ENCODE data around the gene RHOH.
"Not testable (repeated sequence)": the region's sequence is repeated elsewhere in the genome, so short reads cannot be mapped to it uniquely, and the experiment has no call there.

RHOH gene

DNA sequence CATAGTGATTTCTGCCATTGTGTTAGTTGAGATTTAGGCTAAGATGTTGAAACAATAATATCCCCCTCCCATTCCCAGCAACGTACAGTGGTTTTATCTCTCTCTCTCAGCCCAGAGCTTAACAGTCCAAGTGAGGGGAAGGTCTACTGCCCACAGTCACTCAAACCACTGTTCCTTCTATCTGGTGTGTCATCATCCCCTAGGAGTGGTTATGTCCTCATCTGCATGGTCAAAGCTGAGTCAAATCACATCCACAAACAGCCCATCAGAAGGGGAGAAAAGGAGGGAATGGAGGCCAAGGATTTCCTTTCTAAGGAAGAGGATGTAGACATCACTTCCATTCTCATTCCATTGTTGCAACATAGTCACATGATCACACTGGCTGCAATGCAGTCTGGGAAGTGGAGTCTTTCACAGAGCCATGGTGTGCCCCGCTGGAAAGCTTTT, 95.5 kb downstream of the RHOH start:
- no peaks in the 10 kb centered on the region for H4K20me1 ChIP-seq (ENCODE audit: insufficient read depth, low read length)
- H3K27me3 ChIP-seq (ENCODE audit: insufficient read depth, low read length) = no peaks in the 10 kb centered on the region
- no peak overlapping the region for H3K4me3 ChIP-seq (ENCODE audit: low read depth, low read length, poor library complexity, severe bottlenecking)
- 0 out of 2 replicates have a peak overlapping the region, but pooled peaks have one; percentile 18 for H2AFZ ChIP-seq (ENCODE audit: low read length)
- peak overlapping the region; percentile 21 for H3K27ac ChIP-seq (ENCODE audit: low read depth, low read length, poor library complexity, severe bottlenecking)
- H3K4me1 ChIP-seq (ENCODE audit: insufficient read depth, low read length, severe bottlenecking) = peaks cover 65% of the 10 kb centered on the region
- H3K36me3 ChIP-seq (ENCODE audit: insufficient read depth, low read length) = no peaks in the 10 kb centered on the region
- H3K9ac ChIP-seq (ENCODE audit: low read length) = no peak overlapping the region
- no peak overlapping the region for H3K4me2 ChIP-seq (ENCODE audit: low read length)
- H3K9me2 ChIP-seq (ENCODE audit: low read depth, low read length) = no peaks in the 10 kb centered on the region
- H3K79me2 ChIP-seq (ENCODE audit: insufficient read depth, low read length) = no peaks in the 10 kb centered on the region
- 0 out of 2 replicates have a peak, but pooled peaks cover 9% of the 10 kb centered on the region for H3F3A ChIP-seq (ENCODE audit: insufficient read depth, low read length)
- no peak for TF ChIP-seq EZH2 (IDR thresholded peaks at IDR 0.05; ENCODE audit: borderline replicate concordance, low read length)
- TF ChIP-seq, protein P1, sequence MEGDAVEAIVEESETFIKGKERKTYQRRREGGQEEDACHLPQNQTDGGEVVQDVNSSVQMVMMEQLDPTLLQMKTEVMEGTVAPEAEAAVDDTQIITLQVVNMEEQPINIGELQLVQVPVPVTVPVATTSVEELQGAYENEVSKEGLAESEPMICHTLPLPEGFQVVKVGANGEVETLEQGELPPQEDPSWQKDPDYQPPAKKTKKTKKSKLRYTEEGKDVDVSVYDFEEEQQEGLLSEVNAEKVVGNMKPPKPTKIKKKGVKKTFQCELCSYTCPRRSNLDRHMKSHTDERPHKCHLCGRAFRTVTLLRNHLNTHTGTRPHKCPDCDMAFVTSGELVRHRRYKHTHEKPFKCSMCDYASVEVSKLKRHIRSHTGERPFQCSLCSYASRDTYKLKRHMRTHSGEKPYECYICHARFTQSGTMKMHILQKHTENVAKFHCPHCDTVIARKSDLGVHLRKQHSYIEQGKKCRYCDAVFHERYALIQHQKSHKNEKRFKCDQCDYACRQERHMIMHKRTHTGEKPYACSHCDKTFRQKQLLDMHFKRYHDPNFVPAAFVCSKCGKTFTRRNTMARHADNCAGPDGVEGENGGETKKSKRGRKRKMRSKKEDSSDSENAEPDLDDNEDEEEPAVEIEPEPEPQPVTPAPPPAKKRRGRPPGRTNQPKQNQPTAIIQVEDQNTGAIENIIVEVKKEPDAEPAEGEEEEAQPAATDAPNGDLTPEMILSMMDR (IDR thresholded peaks at IDR 0.05; ENCODE audit: low read length) = no peak
- no peaks in the 10 kb centered on the region for H3K9me3 ChIP-seq (ENCODE audit: low read length)

DNA sequence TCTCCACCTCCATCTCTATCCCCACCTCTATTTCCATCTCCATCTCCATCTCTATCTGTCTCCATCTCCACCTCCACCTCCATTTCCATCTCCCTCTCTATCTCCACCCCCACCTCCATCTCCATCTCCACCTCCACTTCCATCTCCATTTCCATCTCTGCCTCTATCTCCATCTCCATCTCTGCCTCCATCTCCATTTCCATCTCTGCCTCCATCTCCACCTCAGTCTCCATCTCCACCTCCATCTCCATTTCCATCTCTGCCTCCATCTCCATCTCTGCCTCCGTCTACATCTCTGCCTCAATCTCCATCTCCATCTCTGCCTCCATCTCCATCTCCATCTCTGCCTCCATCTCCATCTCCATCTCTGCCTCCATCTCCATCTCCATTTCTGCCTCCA, 97.5 kb downstream of the RHOH start:
- Histone ChIP-seq H4K20me1 (ENCODE audit: insufficient read depth, low read length) (no peaks in the 10 kb centered on the region), H3K79me2 (ENCODE audit: insufficient read depth, low read length) (no peaks in the 10 kb centered on the region), H3F3A (ENCODE audit: insufficient read depth, low read length) (0 out of 2 replicates have a peak, but pooled peaks cover 9% of the 10 kb centered on the region), H3K4me2 (ENCODE audit: low read length) (no peak overlapping the region), H3K9me3 (ENCODE audit: low read length) (no peaks in the 10 kb centered on the region), H3K9ac (ENCODE audit: low read length) (no peak overlapping the region), H3K36me3 (ENCODE audit: insufficient read depth, low read length) (no peaks in the 10 kb centered on the region), H3K9me2 (ENCODE audit: low read depth, low read length) (no peaks in the 10 kb centered on the region), H3K4me1 (ENCODE audit: insufficient read depth, low read length, severe bottlenecking) (peaks cover 65% of the 10 kb centered on the region), H3K27ac (ENCODE audit: low read depth, low read length, poor library complexity, severe bottlenecking) (no peak overlapping the region), H2AFZ (ENCODE audit: low read length) (no peak overlapping the region), H3K4me3 (ENCODE audit: low read depth, low read length, poor library complexity, severe bottlenecking) (no peak overlapping the region), H3K27me3 (ENCODE audit: insufficient read depth, low read length) (no peaks in the 10 kb centered on the region)
- no peak for TF ChIP-seq EZH2 (IDR thresholded peaks at IDR 0.05; ENCODE audit: borderline replicate concordance, low read length)
- TF ChIP-seq, protein P1 (IDR thresholded peaks at IDR 0.05; ENCODE audit: low read length) = no peak

DNA sequence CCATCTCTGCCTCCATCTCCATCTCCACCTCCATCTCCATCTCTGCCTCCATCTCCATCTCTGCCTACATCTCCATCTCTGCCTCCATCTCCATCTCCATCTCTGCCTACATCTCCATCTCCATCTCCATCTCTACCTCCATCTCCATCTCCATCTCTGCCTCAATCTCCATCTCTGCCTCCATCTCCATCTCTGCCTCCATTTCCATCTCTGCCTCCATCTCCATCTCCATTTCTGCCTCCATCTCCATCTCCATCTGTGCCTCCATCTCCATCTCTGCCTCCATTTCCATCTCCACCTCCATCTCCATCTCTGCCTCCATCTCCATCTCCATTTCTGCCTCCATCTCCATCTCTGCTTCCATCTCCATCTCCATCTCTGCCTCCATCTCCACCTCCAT, 98.2 kb downstream of the RHOH start:
- not testable (repeated sequence) for H3K27ac ChIP-seq (ENCODE audit: low read depth, low read length, poor library complexity, severe bottlenecking); H3K79me2 ChIP-seq (ENCODE audit: insufficient read depth, low read length); H2AFZ ChIP-seq (ENCODE audit: low read length); H3K9me2 ChIP-seq (ENCODE audit: low read depth, low read length); H3K9me3 ChIP-seq (ENCODE audit: low read length); H4K20me1 ChIP-seq (ENCODE audit: insufficient read depth, low read length); H3K4me3 ChIP-seq (ENCODE audit: low read depth, low read length, poor library complexity, severe bottlenecking); H3K27me3 ChIP-seq (ENCODE audit: insufficient read depth, low read length); H3K9ac ChIP-seq (ENCODE audit: low read length); H3K4me2 ChIP-seq (ENCODE audit: low read length); H3F3A ChIP-seq (ENCODE audit: insufficient read depth, low read length); H3K36me3 ChIP-seq (ENCODE audit: insufficient read depth, low read length)
- peaks cover 65% of the 10 kb centered on the region for H3K4me1 ChIP-seq (ENCODE audit: insufficient read depth, low read length, severe bottlenecking)

DNA sequence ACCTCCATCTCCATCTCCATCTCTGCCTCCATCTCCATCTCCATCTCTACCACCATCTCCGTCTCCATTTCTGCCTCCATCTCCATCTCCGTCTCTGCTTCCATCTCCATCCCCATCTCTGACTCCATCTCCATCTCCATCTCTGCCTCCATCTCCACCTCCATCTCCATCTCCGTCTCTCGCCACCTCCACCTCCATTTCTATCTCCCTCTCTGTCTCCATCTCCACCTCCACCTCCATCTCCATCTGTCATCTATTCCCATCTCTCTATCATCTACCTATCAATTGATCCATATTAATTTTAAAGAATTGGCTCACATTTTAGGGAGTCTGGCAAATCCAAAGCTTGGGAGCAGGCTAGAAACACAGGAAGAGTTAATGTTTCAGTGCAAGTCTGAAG, 98.7 kb downstream of the RHOH start:
- Histone ChIP-seq H3K4me2 (ENCODE audit: low read length) (no peak overlapping the region), H3F3A (ENCODE audit: insufficient read depth, low read length) (0 out of 2 replicates have a peak, but pooled peaks cover 9% of the 10 kb centered on the region), H3K27me3 (ENCODE audit: insufficient read depth, low read length) (no peaks in the 10 kb centered on the region), H3K9me3 (ENCODE audit: low read length) (no peaks in the 10 kb centered on the region), H3K9ac (ENCODE audit: low read length) (no peak overlapping the region), H4K20me1 (ENCODE audit: insufficient read depth, low read length) (no peaks in the 10 kb centered on the region), H3K79me2 (ENCODE audit: insufficient read depth, low read length) (no peaks in the 10 kb centered on the region), H3K9me2 (ENCODE audit: low read depth, low read length) (no peaks in the 10 kb centered on the region), H3K36me3 (ENCODE audit: insufficient read depth, low read length) (no peaks in the 10 kb centered on the region), H3K27ac (ENCODE audit: low read depth, low read length, poor library complexity, severe bottlenecking) (no peak overlapping the region), H3K4me3 (ENCODE audit: low read depth, low read length, poor library complexity, severe bottlenecking) (no peak overlapping the region), H3K4me1 (ENCODE audit: insufficient read depth, low read length, severe bottlenecking) (peaks cover 65% of the 10 kb centered on the region), H2AFZ (ENCODE audit: low read length) (no peak overlapping the region)
- TF ChIP-seq, protein P1 (IDR thresholded peaks at IDR 0.05; ENCODE audit: low read length) = no peak
- TF ChIP-seq EZH2 (IDR thresholded peaks at IDR 0.05; ENCODE audit: borderline replicate concordance, low read length) = no peak
